K562 (cell line): ENCODE data around the gene IL9. TPM values are rescaled to one million over a fixed set of nuclear protein-coding genes. Genes with fewer than 3 reads are reported as not detected.

ENCODE experiments used
- ATAC-seq: fragments of 200-7000 bp; cut with Tn5 transposase; 3 replicates; pipeline ENCODE4 v1.9.1; 2020; ENCODE audit warnings: moderate library complexity
- BruUV-seq: library from RNA; stranded (reverse); fragments of 400-500 nt; replicated peaks from 2 replicates; lab custom pipeline; 2021; lab: Mats Ljungman, UMichigan
- CTCF ChIA-PET: fragments of 300-600 bp; formaldehyde crosslinking; extraction: SDS; loops from one replicate; lab custom pipeline; 2021; ENCODE audit warnings: low intra/inter-chr PET ratio; lab: Yijun Ruan, JAX
- POLR2A ChIA-PET: fragments of 300-600, 350-650 bp; sonication (Branson Sonifier 250); formaldehyde crosslinking; extraction: SDS; loops from one replicate; lab custom pipeline; 2021; ENCODE audit warnings: antibody characterized with exemption, inconsistent platforms; lab: Yijun Ruan, JAX
- DNase-seq, 4 experiments: peaks; one replicate each; pipeline versions ENCODE4 v3.0.0 to v3.0.0-alpha.2; 2011 to 2018; ENCODE audit warnings: low spot score in 3 of 4, mixed read lengths in 3 of 4; ENCODE audit errors: extremely low read depth in 1 of 4
- FAIRE-seq: peaks from 2 replicates; lab custom pipeline; 2011; peaks lifted over from hg19 to GRCh38; lab: Jason Lieb, UNC
- H2AFZ ChIP-seq: 2 replicates; pipeline ENCODE4 v1.6.0; 2011; ENCODE audit warnings: low read depth, low read length, control low read depth, inconsistent platforms
- H3K27ac ChIP-seq: fragments of 200-600 bp; 3 replicates; pipeline ENCODE4 v1.8.0; 2011; ENCODE audit warnings: low read depth, mild to moderate bottlenecking, control low read depth, inconsistent platforms, low read length, moderate library complexity, mixed read lengths; ENCODE audit errors: extremely low read depth
- H3K27me3 ChIP-seq, 2 experiments: fragments of 300-600 bp in 1 of 2; 2 replicates in 1 of 2; 3 replicates in 1 of 2; pipeline versions ENCODE4 v1.6.0 to v1.8.0; 2011; ENCODE audit warnings: inconsistent platforms in 2 of 2, low read length in 2 of 2, mild to moderate bottlenecking in 1 of 2, mixed read lengths in 1 of 2, moderate library complexity in 1 of 2; ENCODE audit not compliant: control insufficient read depth in 2 of 2, insufficient read depth in 2 of 2
- H3K36me3 ChIP-seq: fragments of 300-600 bp; 3 replicates; pipeline ENCODE4 v1.8.0; 2011; ENCODE audit warnings: mild to moderate bottlenecking, low read length, inconsistent platforms; ENCODE audit not compliant: control insufficient read depth, insufficient read depth
- H3K4me1 ChIP-seq, 2 experiments: fragments of 200-600 bp in 1 of 2; replicated peaks in 1 of 2; 2 replicates in 1 of 2; 3 replicates in 1 of 2; pipeline versions ENCODE4 v1.5.1 to v1.8.0; 2011; ENCODE audit warnings: inconsistent platforms in 2 of 2, low read length in 2 of 2, mild to moderate bottlenecking in 1 of 2, mixed read lengths in 1 of 2, moderate library complexity in 1 of 2; ENCODE audit not compliant: control insufficient read depth in 2 of 2, insufficient read depth in 2 of 2
- H3K4me2 ChIP-seq: 2 replicates; pipeline ENCODE4 v1.6.1; 2011; ENCODE audit warnings: low read length, control low read depth, inconsistent platforms, mixed read lengths; ENCODE audit not compliant: insufficient read depth
- H3K4me3 ChIP-seq: fragments of 200-600 bp; sonication (generic), shearing (Covaris generic); 2 replicates; pipeline ENCODE4 v1.5.1; 2016; ENCODE audit warnings: control low read depth, inconsistent platforms
- H3K79me2 ChIP-seq: fragments of 200-600 bp; 3 replicates; pipeline ENCODE4 v1.8.0; 2011; ENCODE audit warnings: low read length, inconsistent platforms; ENCODE audit not compliant: control insufficient read depth, insufficient read depth
- H3K9ac ChIP-seq, 2 experiments: 2 replicates each; pipeline versions ENCODE4 v1.6.0 to v1.6.1; 2011; ENCODE audit warnings: low read depth in 2 of 2, low read length in 2 of 2, control low read depth in 1 of 2, inconsistent platforms in 1 of 2, mild to moderate bottlenecking in 1 of 2, mixed read lengths in 1 of 2; ENCODE audit not compliant: insufficient read depth in 1 of 2
- H3K9me1 ChIP-seq: one replicate; pipeline ENCODE4 v1.6.0; 2011; ENCODE audit warnings: inconsistent platforms, mild to moderate bottlenecking, low read length, moderate library complexity; ENCODE audit not compliant: control insufficient read depth, insufficient read depth
- H3K9me3 ChIP-seq: replicated peaks from 2 replicates; pipeline ENCODE4 v1.5.1; 2011; ENCODE audit warnings: low read depth, low read length, inconsistent platforms; ENCODE audit not compliant: control insufficient read depth, insufficient read depth
- H4K20me1 ChIP-seq: replicated peaks from 2 replicates; pipeline ENCODE4 v1.6.1; 2011; ENCODE audit warnings: low read length, inconsistent platforms, mixed read lengths; ENCODE audit not compliant: control insufficient read depth, insufficient read depth
- CCNT2 ChIP-seq: IDR thresholded peaks from 2 replicates; pipeline ENCODE4 v1.6.1; 2011; ENCODE audit warnings: borderline replicate concordance, low read depth, mild to moderate bottlenecking, moderate library complexity, mixed read lengths, low read length; ENCODE audit not compliant: insufficient read length; ENCODE audit errors: extremely low read depth
- GABPB1 ChIP-seq: sonication (generic); formaldehyde crosslinking; IDR thresholded peaks from 2 replicates; pipeline ENCODE4 v1.8.0; 2022; ENCODE audit warnings: mild to moderate bottlenecking, missing genetic modification reagents
- HMG20B ChIP-seq: fragments of 250-450 bp; sonication (Bioruptor Pico); IDR thresholded peaks from 2 replicates; pipeline ENCODE4 v1.5.0; 2021; ENCODE audit warnings: mild to moderate bottlenecking
- L3MBTL2 ChIP-seq: fragments of 450-650 bp; IDR thresholded peaks from 2 replicates; pipeline ENCODE4 v1.6.1; 2016; ENCODE audit warnings: mild to moderate bottlenecking, moderate library complexity
- MAFF ChIP-seq: IDR thresholded peaks from 2 replicates; pipeline ENCODE4 v1.6.1; 2012; ENCODE audit warnings: low read length, improper control_type of control experiment
- NFE2 ChIP-seq: IDR thresholded peaks from 2 replicates; pipeline ENCODE4 v1.6.1; 2014; ENCODE audit warnings: antibody characterized with exemption, low read depth
- RBM25 ChIP-seq: fragments of 200-400 bp; formaldehyde crosslinking; IDR thresholded peaks from 2 replicates; pipeline ENCODE4 v1.6.1; 2018; ENCODE audit warnings: low read length, low read depth, moderate library complexity; ENCODE audit not compliant: severe bottlenecking
- ZNF121 ChIP-seq: sonication (generic); formaldehyde crosslinking; conservative IDR thresholded peaks from 2 replicates; pipeline ENCODE4 v1.8.0; 2022; ENCODE audit warnings: missing genetic modification reagents
- ZNF280A ChIP-seq: fragments of 450-650 bp; IDR thresholded peaks from 2 replicates; pipeline ENCODE4 v1.6.1; 2018; ENCODE audit warnings: mild to moderate bottlenecking, low read depth; ENCODE audit not compliant: partially characterized antibody
- ZSCAN32 ChIP-seq: fragments of 450-650 bp; formaldehyde crosslinking; IDR thresholded peaks from 2 replicates; pipeline ENCODE4 v1.4.0; 2020; ENCODE audit warnings: mild to moderate bottlenecking, moderate library complexity
- WGBS: fragments of 100-300 bp; shearing (Covaris generic); methylation state at CpG from one replicate; pipeline ENCODE4 v1.1.6; 2016; ENCODE audit warnings: low coverage, mixed read lengths; ENCODE audit not compliant: insufficient coverage; ENCODE audit errors: missing lambda C conversion rate; 5-methylcytosine and 5-hydroxymethylcytosine counted together
- in situ Hi-C: fragments of 300-500 bp; cut with MboI; formaldehyde crosslinking; loops from 4 replicates; pipeline ENCODE4 v1.15.0; 2018; ENCODE audit warnings: inconsistent platforms, mixed read lengths
- intact Hi-C: fragments of 100-400 bp; cut with micrococcal nuclease; formaldehyde crosslinking; loops from 2 replicates; pipeline ENCODE4 v1.14.2; 2022
- polyA plus RNA-seq, 8 experiments: library from polyadenylated mRNA; depleted of rRNA in 4 of 8; stranded (reverse) in 5 of 8; unstranded in 3 of 8; fragments of >200 nt; fragmentation: Nextera tagmentation in 2 of 8; fragmentation: Illumina TruSeq in 1 of 8; extraction: Ambion mirVana in 2 of 8; extraction: Trizol in 1 of 8; gene quantifications; 2 replicates each; pipeline versions ENCODE4 v1.2.1 to v1.2.3, GENCODE V29; 2011 to 2014; ENCODE audit warnings: inconsistent platforms in 1 of 8, missing spikeins in 1 of 8
- total RNA-seq, 7 experiments: library from RNA; depleted of rRNA in 6 of 7; stranded (reverse); fragments of >200 nt in 6 of 7; fragmentation: Illumina TruSeq in 2 of 7; extraction: Trizol in 2 of 7; gene quantifications; 2 replicates each; pipeline versions ENCODE4 v1.2.1 to v1.2.3, GENCODE V29; 2011 to 2021; ENCODE audit warnings: low replicate concordance in 1 of 7

IL9 gene
- total and polyA plus RNA-seq, 9 of the 15 experiments (the other 6 are each of a cell fraction or from before 2014, with no cell fraction given) = not detected

- CTCF ChIA-PET = no interaction called here
- Histone ChIP-seq H4K20me1 (no peaks in the 10 kb centered on the region), H3K4me3 (no peak overlapping the region), H3K9ac (peak overlapping the region in 1 of 2 experiments; percentile 33; a peak in 1 of 4 replicates), H3K27me3 (peaks cover 2 to 38% of the 10 kb centered on the region in 2 experiments; a peak in 3 of 5 replicates), H3K79me2 (no peaks in the 10 kb centered on the region), H3K4me2 (no peak overlapping the region), H3K9me1 (no peaks in the 10 kb centered on the region), H3K4me1 (no peaks in the 10 kb centered on the region), H2AFZ (no peak overlapping the region), H3K9me3 (no peaks in the 10 kb centered on the region), H3K27ac (no peak overlapping the region), H3K36me3 (no peaks in the 10 kb centered on the region)
- no TSS peak for BruUV-seq
- TF ChIP-seq ZSCAN32 (CRISPR knock-in tag) (no peak), ZNF121 (CRISPR knock-in tag) (no peak), L3MBTL2 (no peak), MAFF (no peak), RBM25 (no peak), CCNT2 (no peak), GABPB1 (CRISPR knock-in tag) (no peak), ZNF280A (no peak), HMG20B (no peak), NFE2 (no peak)
- FAIRE-seq (no peak), DNase-seq (no peak), ATAC-seq (no peak)
- POLR2A ChIA-PET = no interaction called here
- intact Hi-C loops = no loop called here
- WGBS = 5% methylated on average over 4 of the region's 7 CpGs
- in situ Hi-C loops = no loop called here
These were observed 14.8 kb downstream of the IL9 start for GRCh38 chr5:135880801-135881200.
